Fibroblast of lung (primary cell): ENCODE data around the gene SEC11A. TPM values are rescaled to one million over a fixed set of nuclear protein-coding genes. Genes with fewer than 3 reads are reported as not detected.

Experiments
- DNase-seq, 2 donors: peaks; one replicate each; pipeline versions ENCODE4 v3.0.0 to v3.0.0-alpha.2; 2010; ENCODE audit warnings: low read depth in 2 of 2
- H2AFZ ChIP-seq: 2 replicates; pipeline ENCODE4 v1.5.1; 2012; ENCODE audit warnings: low read length, control low read depth, inconsistent platforms
- H3K27ac ChIP-seq: 2 replicates; pipeline ENCODE4 v1.5.1; 2011; ENCODE audit warnings: low read length, control low read depth; ENCODE audit not compliant: insufficient read depth
- H3K27me3 ChIP-seq: 2 replicates; pipeline ENCODE4 v1.5.1; 2011; ENCODE audit warnings: mild to moderate bottlenecking, low read length; ENCODE audit not compliant: control insufficient read depth, insufficient read depth
- H3K36me3 ChIP-seq: 2 replicates; pipeline ENCODE4 v1.5.1; 2011; ENCODE audit warnings: low read length; ENCODE audit not compliant: control insufficient read depth, insufficient read depth
- H3K4me1 ChIP-seq: 2 replicates; pipeline ENCODE4 v1.5.1; 2011; ENCODE audit warnings: low read length; ENCODE audit not compliant: control insufficient read depth, insufficient read depth; ENCODE audit errors: extremely low read depth
- H3K4me2 ChIP-seq: 2 replicates; pipeline ENCODE4 v1.5.1; 2011; ENCODE audit warnings: low read length, control low read depth; ENCODE audit not compliant: insufficient read depth; ENCODE audit errors: extremely low read depth
- H3K4me3 ChIP-seq, 4 experiments: fragments of 200-600 bp in 1 of 4; sonication (generic) in 1 of 4; replicated peaks in 1 of 4; 2 replicates each; pipeline ENCODE4 v1.5.1; 2011 to 2016; ENCODE audit warnings: low read length in 4 of 4, low read depth in 3 of 4, mild to moderate bottlenecking in 3 of 4, control low read depth in 2 of 4, inconsistent platforms in 1 of 4, mixed read lengths in 1 of 4; ENCODE audit not compliant: insufficient read depth in 1 of 4; ENCODE audit errors: control extremely low read depth in 1 of 4
- H3K79me2 ChIP-seq: 2 replicates; pipeline ENCODE4 v1.5.1; 2012; ENCODE audit warnings: mild to moderate bottlenecking, low read length, inconsistent platforms; ENCODE audit not compliant: control insufficient read depth, insufficient read depth
- H3K9ac ChIP-seq: 2 replicates; pipeline ENCODE4 v1.5.1; 2011; ENCODE audit warnings: mild to moderate bottlenecking, low read length, control low read depth; ENCODE audit not compliant: insufficient read depth
- H3K9me3 ChIP-seq: 2 replicates; pipeline ENCODE4 v1.5.1; 2012; ENCODE audit warnings: low read depth, low read length; ENCODE audit not compliant: control insufficient read depth, insufficient read depth
- H4K20me1 ChIP-seq: 2 replicates; pipeline ENCODE4 v1.5.1; 2011; ENCODE audit warnings: low read length; ENCODE audit not compliant: control insufficient read depth, insufficient read depth; ENCODE audit errors: extremely low read depth
- EZH2 ChIP-seq: IDR thresholded peaks from 2 replicates; pipeline ENCODE4 v1.5.1; 2012; ENCODE audit warnings: low read length, control low read depth, mild to moderate bottlenecking; ENCODE audit errors: missing control alignments
- polyA plus RNA-seq, 2 donors: library from polyadenylated mRNA; depleted of rRNA in 1 of 2; stranded (reverse) in 1 of 2; unstranded in 1 of 2; fragments of >200 nt; gene quantifications; 2 replicates each; pipeline ENCODE4 v1.2.1, GENCODE V29; 2011 to 2012; ENCODE audit warnings: missing spikeins in 1 of 2
- total RNA-seq: library from RNA; depleted of rRNA; stranded (reverse); fragments of >200 nt; gene quantifications from 2 replicates; pipeline ENCODE4 v1.2.1, GENCODE V29; 2014
- TF ChIP-seq, protein P1 (sequence below), 2 donors: IDR thresholded peaks in 1 of 2; conservative IDR thresholded peaks in 1 of 2; 1 replicate in 1 of 2; 2 replicates in 1 of 2; pipeline ENCODE4 v1.5.1; 2011 to 2012; ENCODE audit warnings: low read length in 2 of 2, control low read depth in 1 of 2, inconsistent platforms in 1 of 2, low read depth in 1 of 2, mild to moderate bottlenecking in 1 of 2

Gene SEC11A
- total and polyA plus RNA-seq, 2 donors (not counting 1 experiment from before 2014, with no cell fraction given): 243 to 263 TPM

DNA sequence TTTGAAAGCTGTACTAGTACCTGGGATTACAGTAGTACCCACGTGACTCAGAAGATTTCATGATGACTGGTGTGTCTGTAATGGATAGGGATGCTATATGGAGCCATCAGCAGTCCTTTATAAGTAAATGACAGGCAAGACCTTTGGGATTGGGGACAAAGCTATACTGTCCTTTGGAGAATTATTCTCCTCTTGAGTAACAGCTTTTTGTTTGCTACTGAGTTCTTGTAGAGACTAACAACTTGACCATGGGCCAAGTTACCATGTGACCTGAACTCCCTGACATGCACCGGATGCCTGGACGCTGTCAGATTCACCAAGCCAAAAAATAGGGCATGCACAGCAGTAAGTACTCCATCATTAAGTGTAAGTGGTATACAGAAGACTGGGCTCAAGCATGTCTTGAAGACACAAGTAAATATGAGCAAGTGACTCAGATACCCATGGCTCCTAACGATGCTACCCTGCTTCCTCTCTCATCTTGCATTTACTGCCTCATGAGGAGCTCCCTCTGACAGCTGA, 12.9 kb downstream of the SEC11A start:
- Histone ChIP-seq H3K4me2 (no peak overlapping the region), H3K4me1 (no peaks in the 10 kb centered on the region), H3K36me3 (no peaks in the 10 kb centered on the region), H3K27ac (no peak overlapping the region), H3K4me3 (no peak overlapping the region), H3K9me3 (no peaks in the 10 kb centered on the region), H4K20me1 (no peaks in the 10 kb centered on the region), H3K79me2 (peaks cover 84% of the 10 kb centered on the region), H3K27me3 (no peaks in the 10 kb centered on the region), H2AFZ (no peak overlapping the region), H3K9ac (no peak overlapping the region)
- TF ChIP-seq, protein P1, sequence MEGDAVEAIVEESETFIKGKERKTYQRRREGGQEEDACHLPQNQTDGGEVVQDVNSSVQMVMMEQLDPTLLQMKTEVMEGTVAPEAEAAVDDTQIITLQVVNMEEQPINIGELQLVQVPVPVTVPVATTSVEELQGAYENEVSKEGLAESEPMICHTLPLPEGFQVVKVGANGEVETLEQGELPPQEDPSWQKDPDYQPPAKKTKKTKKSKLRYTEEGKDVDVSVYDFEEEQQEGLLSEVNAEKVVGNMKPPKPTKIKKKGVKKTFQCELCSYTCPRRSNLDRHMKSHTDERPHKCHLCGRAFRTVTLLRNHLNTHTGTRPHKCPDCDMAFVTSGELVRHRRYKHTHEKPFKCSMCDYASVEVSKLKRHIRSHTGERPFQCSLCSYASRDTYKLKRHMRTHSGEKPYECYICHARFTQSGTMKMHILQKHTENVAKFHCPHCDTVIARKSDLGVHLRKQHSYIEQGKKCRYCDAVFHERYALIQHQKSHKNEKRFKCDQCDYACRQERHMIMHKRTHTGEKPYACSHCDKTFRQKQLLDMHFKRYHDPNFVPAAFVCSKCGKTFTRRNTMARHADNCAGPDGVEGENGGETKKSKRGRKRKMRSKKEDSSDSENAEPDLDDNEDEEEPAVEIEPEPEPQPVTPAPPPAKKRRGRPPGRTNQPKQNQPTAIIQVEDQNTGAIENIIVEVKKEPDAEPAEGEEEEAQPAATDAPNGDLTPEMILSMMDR (conservative IDR thresholded peaks at IDR 0.05 in 1 of 2, IDR thresholded peaks at IDR 0.05 in 1 of 2; ENCODE audit: low read depth in 1 of 2, low read length in 2 of 2): no peak
- TF ChIP-seq EZH2: no peak
- peak; percentile 56 to 76 for DNase-seq

DNA sequence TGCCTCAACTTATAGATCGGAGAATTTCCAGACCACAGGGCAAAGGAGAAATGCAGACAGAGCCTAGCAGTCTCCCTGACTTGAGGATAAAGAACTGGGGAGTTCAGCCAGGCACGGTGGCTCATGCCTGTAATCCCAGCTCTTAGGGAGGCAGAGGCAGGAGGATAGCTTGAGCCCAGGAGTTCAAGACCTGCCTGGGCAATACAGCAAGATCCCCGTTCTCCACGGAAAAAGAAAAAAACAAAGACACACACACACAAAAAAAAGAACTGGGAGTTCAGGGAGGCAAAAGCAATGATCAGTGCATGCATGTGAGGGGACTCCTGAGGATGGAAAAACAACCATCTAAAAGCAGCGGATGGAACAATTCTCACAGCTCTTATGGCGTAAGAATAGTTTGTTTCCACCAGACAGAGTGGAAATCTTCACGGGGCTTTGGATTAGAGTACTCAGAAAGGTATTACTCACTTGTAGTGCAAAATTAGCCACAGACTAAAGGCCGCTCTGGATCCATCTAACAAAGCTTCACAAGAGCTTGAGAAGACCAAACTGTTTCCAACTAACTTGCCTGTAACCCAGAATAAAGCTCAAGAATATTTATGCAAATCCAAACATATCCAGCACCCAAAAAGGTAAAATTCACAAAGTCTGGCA, 16.3 kb downstream of the SEC11A start:
- DNase-seq: no peak
- no peaks in the 10 kb centered on the region for H4K20me1 ChIP-seq

DNA sequence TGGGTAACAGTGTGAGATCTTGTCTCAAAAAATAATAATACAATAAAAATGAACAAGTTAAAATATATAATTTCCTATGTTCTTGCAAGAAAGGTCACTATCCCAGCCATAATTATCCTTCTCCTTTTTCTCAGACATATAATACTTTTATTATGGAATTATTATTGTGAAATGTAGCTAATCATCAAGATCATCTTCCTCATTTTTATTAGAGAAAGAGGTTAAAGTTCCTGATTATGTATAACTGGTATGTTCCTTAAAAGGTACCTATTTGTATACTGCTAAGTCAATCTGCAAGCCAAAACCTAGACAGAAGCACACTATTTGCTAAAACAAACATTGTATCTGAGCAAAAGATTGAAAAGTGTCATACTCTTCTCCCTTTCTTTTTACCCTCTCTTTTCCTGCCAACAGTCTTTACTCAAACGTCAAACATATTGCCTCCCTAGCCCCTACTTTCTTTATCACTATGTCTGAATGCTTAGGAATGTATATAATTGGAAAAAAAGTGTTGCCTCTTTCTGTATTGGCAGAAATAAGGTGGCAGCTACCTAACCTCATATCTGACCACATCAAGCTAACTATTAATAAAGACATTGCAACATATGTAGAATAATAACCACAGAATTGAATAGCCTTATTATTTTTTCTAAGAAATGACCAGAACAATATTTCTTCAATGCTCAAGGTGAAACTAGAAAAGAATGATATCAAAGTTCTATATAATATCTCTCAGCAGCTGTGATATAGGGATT, 18.5 kb downstream of the SEC11A start:
- no peak for TF ChIP-seq EZH2
- TF ChIP-seq, protein P1 (conservative IDR thresholded peaks at IDR 0.05 in 1 of 2, IDR thresholded peaks at IDR 0.05 in 1 of 2; ENCODE audit: low read depth in 1 of 2, low read length in 2 of 2): no peak
- Histone ChIP-seq H3K79me2 (peaks cover 80% of the 10 kb centered on the region), H3K9ac (no peak overlapping the region), H3K4me1 (no peaks in the 10 kb centered on the region), H3K9me3 (no peaks in the 10 kb centered on the region), H3K27ac (no peak overlapping the region), H3K36me3 (no peaks in the 10 kb centered on the region), H3K27me3 (no peaks in the 10 kb centered on the region), H3K4me2 (no peak overlapping the region), H2AFZ (no peak overlapping the region), H4K20me1 (no peaks in the 10 kb centered on the region), H3K4me3 (no peak overlapping the region)
- DNase-seq: no peak

More for the DNA sequence above, 16.3 kb downstream of the SEC11A start:
- H3K27ac ChIP-seq: no peak overlapping the region
- no peaks in the 10 kb centered on the region for H3K36me3 ChIP-seq
- H3K79me2 ChIP-seq: peaks cover 83% of the 10 kb centered on the region
- no peak overlapping the region for H3K4me3 ChIP-seq
- H3K27me3 ChIP-seq: no peaks in the 10 kb centered on the region
- no peak overlapping the region for H2AFZ ChIP-seq
- no peaks in the 10 kb centered on the region for H3K4me1 ChIP-seq
- H3K9me3 ChIP-seq: no peaks in the 10 kb centered on the region
- no peak for TF ChIP-seq EZH2
- TF ChIP-seq, protein P1 (conservative IDR thresholded peaks at IDR 0.05 in 1 of 2, IDR thresholded peaks at IDR 0.05 in 1 of 2; ENCODE audit: low read depth in 1 of 2, low read length in 2 of 2): no peak
- no peak overlapping the region for H3K9ac ChIP-seq
- H3K4me2 ChIP-seq: no peak overlapping the region
